GM23338 (cell line): Measurements from ENCODE around the gene SUN2. TPM values are rescaled to one million over a fixed set of nuclear protein-coding genes. Genes with fewer than 3 reads are reported as not detected.

Source experiments
- ATAC-seq: fragments of 200-7000 bp; cut with Tn5 transposase; 3 replicates; pipeline ENCODE4 v1.9.1; 2020
- DNase-seq: peaks from one replicate; pipeline ENCODE4 v3.0.0-alpha.2; 2015; ENCODE audit warnings: low spot score
- H2AFZ ChIP-seq: fragments of 200-600 bp; sonication (generic); 2 replicates; pipeline ENCODE4 v1.8.0; 2016; ENCODE audit warnings: antibody characterized with exemption, mild to moderate bottlenecking, moderate library complexity
- H3F3A ChIP-seq: fragments of 200-600 bp; sonication (generic); replicated peaks from 2 replicates; pipeline ENCODE4 v1.8.0; 2017; ENCODE audit warnings: antibody characterized with exemption, mixed run types, low read depth
- H3K27ac ChIP-seq: fragments of 200-600 bp; sonication (generic); 2 replicates; pipeline ENCODE4 v1.6.1; 2016; ENCODE audit warnings: low read depth
- H3K27me3 ChIP-seq: fragments of 200-600 bp; sonication (generic); 2 replicates; pipeline ENCODE4 v1.8.0; 2016; ENCODE audit warnings: mild to moderate bottlenecking, mixed run types, moderate library complexity; ENCODE audit not compliant: insufficient read depth
- H3K36me3 ChIP-seq: fragments of 200-600 bp; sonication (generic); 2 replicates; pipeline ENCODE4 v1.8.0; 2016; ENCODE audit warnings: mild to moderate bottlenecking; ENCODE audit not compliant: insufficient read depth
- H3K4me1 ChIP-seq: fragments of 200-600 bp; sonication (generic); 2 replicates; pipeline ENCODE4 v1.8.0; 2016; ENCODE audit warnings: mild to moderate bottlenecking, moderate library complexity; ENCODE audit not compliant: insufficient read depth
- H3K4me2 ChIP-seq: fragments of 200-600 bp; sonication (generic); 2 replicates; pipeline ENCODE4 v1.7.1; 2017; ENCODE audit warnings: mixed run types
- H3K4me3 ChIP-seq: fragments of 200-600 bp; sonication (generic); 2 replicates; pipeline ENCODE4 v1.6.1; 2016; ENCODE audit warnings: mixed run types
- H3K79me2 ChIP-seq: fragments of 200-600 bp; sonication (generic); replicated peaks from 2 replicates; pipeline ENCODE4 v1.8.0; 2017; ENCODE audit warnings: mild to moderate bottlenecking; ENCODE audit not compliant: insufficient read depth
- H3K9me2 ChIP-seq: fragments of 200-600 bp; sonication (generic); 2 replicates; pipeline ENCODE4 v1.8.0; 2017; ENCODE audit not compliant: insufficient read depth
- H4K20me1 ChIP-seq: fragments of 200-600 bp; sonication (generic); replicated peaks from 2 replicates; pipeline ENCODE4 v1.8.0; 2017; ENCODE audit warnings: mild to moderate bottlenecking; ENCODE audit not compliant: insufficient read depth
- H3K27ac Mint-ChIP-seq: 2 replicates; pipeline ENCODE4 v1.8.0; 2020; ENCODE audit warnings: inconsistent platforms, mild to moderate bottlenecking, moderate library complexity, mixed read lengths
- H3K27me3 Mint-ChIP-seq: 3 replicates; pipeline ENCODE4 v1.8.0; 2022; ENCODE audit warnings: low read depth, mild to moderate bottlenecking, moderate library complexity, mixed read lengths, inconsistent platforms; ENCODE audit not compliant: insufficient read depth, poor library complexity
- H3K36me3 Mint-ChIP-seq: 3 replicates; pipeline ENCODE4 v1.8.0; 2021; ENCODE audit warnings: low read depth, mild to moderate bottlenecking, inconsistent platforms, moderate library complexity, mixed read lengths
- H3K4me1 Mint-ChIP-seq: 3 replicates; pipeline ENCODE4 v1.8.0; 2020; ENCODE audit warnings: mild to moderate bottlenecking, inconsistent platforms, mixed read lengths
- H3K4me3 Mint-ChIP-seq: 3 replicates; pipeline ENCODE4 v1.8.0; 2021; ENCODE audit warnings: moderate library complexity, mild to moderate bottlenecking, inconsistent platforms, mixed read lengths
- H3K9me3 Mint-ChIP-seq: 3 replicates; pipeline ENCODE4 v1.8.0; 2020; ENCODE audit warnings: moderate library complexity, mild to moderate bottlenecking, inconsistent platforms, mixed read lengths
- CREB1 ChIP-seq: fragments of 250-450 bp; sonication (Bioruptor Pico); IDR thresholded peaks from 2 replicates; pipeline ENCODE4 v1.5.0; 2020; ENCODE audit warnings: low read depth, mild to moderate bottlenecking, moderate library complexity
- CTCF ChIP-seq, 2 experiments: fragments of 200-600 bp in 1 of 2; sonication (generic) in 1 of 2; conservative IDR thresholded peaks; 2 replicates each; pipeline versions ENCODE4 v1.5.1 to v1.6.1; 2016 to 2017; ENCODE audit warnings: antibody characterized with exemption in 2 of 2, low read depth in 2 of 2, mild to moderate bottlenecking in 2 of 2, moderate library complexity in 1 of 2
- EZH2 ChIP-seq: fragments of 200-600 bp; sonication (generic); IDR thresholded peaks from one replicate; pipeline ENCODE4 v1.8.0; 2017; ENCODE audit warnings: antibody characterized with exemption, mild to moderate bottlenecking, low read depth; ENCODE audit not compliant: unreplicated experiment
- EZH2phosphoT487 ChIP-seq: fragments of 200-600 bp; sonication (generic); IDR thresholded peaks from one replicate; pipeline ENCODE4 v1.8.1; 2018; ENCODE audit warnings: antibody characterized with exemption; ENCODE audit not compliant: unreplicated experiment
- JUNB ChIP-seq: IDR thresholded peaks from one replicate; pipeline ENCODE4 v1.6.1; 2016; ENCODE audit warnings: antibody characterized with exemption; ENCODE audit not compliant: unreplicated experiment
- NANOG ChIP-seq: IDR thresholded peaks from 2 replicates; pipeline ENCODE4 v1.6.1; 2016; ENCODE audit warnings: antibody characterized with exemption, borderline replicate concordance
- STAT1 ChIP-seq: IDR thresholded peaks from one replicate; pipeline ENCODE4 v1.6.1; 2016; ENCODE audit warnings: antibody characterized with exemption; ENCODE audit not compliant: unreplicated experiment
- ZNF331 ChIP-seq: fragments of 250-450 bp; sonication (Bioruptor Pico); IDR thresholded peaks from 2 replicates; pipeline ENCODE4 v1.5.0; 2020; ENCODE audit warnings: low read depth, mild to moderate bottlenecking, moderate library complexity
- ZNF462 ChIP-seq: fragments of 250-450 bp; sonication (Bioruptor Pico); IDR thresholded peaks from 2 replicates; pipeline ENCODE4 v1.5.0; 2020; ENCODE audit warnings: mild to moderate bottlenecking, moderate library complexity
- polyA plus RNA-seq: library from polyadenylated mRNA; unstranded; fragments of >200 nt; fragmentation: Nextera tagmentation; extraction: Ambion mirVana; gene quantifications from 2 replicates; pipeline ENCODE4 v1.2.1, GENCODE V29; 2016
- total RNA-seq: library from RNA; depleted of rRNA; stranded (reverse); fragments of >200 nt; shearing (Covaris generic); gene quantifications from 2 replicates; pipeline ENCODE4 v1.2.3, GENCODE V29; 2014
- TF ChIP-seq, protein P1 (sequence below): IDR thresholded peaks from 2 replicates; pipeline ENCODE4 v1.6.1; 2016; ENCODE audit warnings: antibody characterized with exemption
- TF ChIP-seq, protein P2 (sequence below): IDR thresholded peaks from one replicate; pipeline ENCODE4 v1.6.1; 2018; ENCODE audit warnings: antibody characterized with exemption; ENCODE audit not compliant: unreplicated experiment

Gene SUN2
- total and polyA plus RNA-seq, 2 experiments from 2014 or later, result 7.2 to 17.6 TPM

DNA sequence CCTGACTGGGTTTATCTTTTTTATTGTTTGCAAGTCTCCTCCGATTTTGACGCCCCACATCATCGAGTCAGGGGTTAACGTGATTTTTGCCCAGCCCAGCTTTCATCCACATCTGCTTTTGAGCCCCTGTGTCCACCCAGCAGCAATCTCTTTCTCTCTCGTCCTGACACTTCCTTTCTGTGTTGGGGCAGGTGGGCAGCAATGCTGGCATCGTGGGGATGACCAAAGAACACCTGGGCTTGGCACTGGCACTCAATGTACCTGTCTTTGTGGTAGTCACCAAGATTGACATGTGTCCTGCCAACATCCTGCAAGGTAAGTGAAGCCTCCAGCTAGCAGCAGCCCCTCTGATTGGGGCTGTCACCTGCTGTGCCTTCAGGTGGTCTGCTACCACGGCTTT, 34.2 kb downstream of the SUN2 start (continued):
- TF ChIP-seq EZH2phosphoT487 (no peak), CTCF (conservative IDR thresholded peaks at IDR 0.05; ENCODE audit: low read depth in 2 of 2) (no peak), EZH2 (no peak), CREB1 (CRISPR knock-in tag) (no peak), ZNF331 (CRISPR knock-in tag) (no peak), NANOG (no peak)
- TF ChIP-seq, protein P1, sequence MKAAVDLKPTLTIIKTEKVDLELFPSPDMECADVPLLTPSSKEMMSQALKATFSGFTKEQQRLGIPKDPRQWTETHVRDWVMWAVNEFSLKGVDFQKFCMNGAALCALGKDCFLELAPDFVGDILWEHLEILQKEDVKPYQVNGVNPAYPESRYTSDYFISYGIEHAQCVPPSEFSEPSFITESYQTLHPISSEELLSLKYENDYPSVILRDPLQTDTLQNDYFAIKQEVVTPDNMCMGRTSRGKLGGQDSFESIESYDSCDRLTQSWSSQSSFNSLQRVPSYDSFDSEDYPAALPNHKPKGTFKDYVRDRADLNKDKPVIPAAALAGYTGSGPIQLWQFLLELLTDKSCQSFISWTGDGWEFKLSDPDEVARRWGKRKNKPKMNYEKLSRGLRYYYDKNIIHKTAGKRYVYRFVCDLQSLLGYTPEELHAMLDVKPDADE, result no peak

GRCh38 chr22:38720350-38720749, 35.4 kb downstream of the SUN2 start:
- Histone ChIP-seq H3K36me3 (peaks cover 41% of the 10 kb centered on the region), H3K9me2 (no peaks in the 10 kb centered on the region), H2AFZ (no peak overlapping the region), H3F3A (no peaks in the 10 kb centered on the region), H3K27me3 (no peaks in the 10 kb centered on the region), H4K20me1 (peaks cover 14% of the 10 kb centered on the region; the same call in 1 of the 2 replicates), H3K27ac (no peak overlapping the region), H3K4me1 (no peaks in the 10 kb centered on the region), H3K79me2 (peaks cover 4% of the 10 kb centered on the region), H3K4me3 (no peak overlapping the region), H3K4me2 (no peak overlapping the region)
- H3K4me3 Mint-ChIP-seq, result no peak overlapping the region
- H3K27ac Mint-ChIP-seq, result no peak overlapping the region
- H3K9me3 Mint-ChIP-seq, result no peaks in the 10 kb centered on the region
- DNase-seq, result no peak
- peaks cover 71% of the 10 kb centered on the region for H3K36me3 Mint-ChIP-seq
- peaks cover 10% of the 10 kb centered on the region for H3K27me3 Mint-ChIP-seq
- peaks cover 7% of the 10 kb centered on the region for H3K4me1 Mint-ChIP-seq
- no peak for ATAC-seq
- TF ChIP-seq EZH2phosphoT487, result no peak
- TF ChIP-seq STAT1, result no peak
- TF ChIP-seq NANOG, result no peak
- TF ChIP-seq JUNB, result no peak
- TF ChIP-seq ZNF462 (CRISPR knock-in tag), result no peak
- TF ChIP-seq, protein P2, sequence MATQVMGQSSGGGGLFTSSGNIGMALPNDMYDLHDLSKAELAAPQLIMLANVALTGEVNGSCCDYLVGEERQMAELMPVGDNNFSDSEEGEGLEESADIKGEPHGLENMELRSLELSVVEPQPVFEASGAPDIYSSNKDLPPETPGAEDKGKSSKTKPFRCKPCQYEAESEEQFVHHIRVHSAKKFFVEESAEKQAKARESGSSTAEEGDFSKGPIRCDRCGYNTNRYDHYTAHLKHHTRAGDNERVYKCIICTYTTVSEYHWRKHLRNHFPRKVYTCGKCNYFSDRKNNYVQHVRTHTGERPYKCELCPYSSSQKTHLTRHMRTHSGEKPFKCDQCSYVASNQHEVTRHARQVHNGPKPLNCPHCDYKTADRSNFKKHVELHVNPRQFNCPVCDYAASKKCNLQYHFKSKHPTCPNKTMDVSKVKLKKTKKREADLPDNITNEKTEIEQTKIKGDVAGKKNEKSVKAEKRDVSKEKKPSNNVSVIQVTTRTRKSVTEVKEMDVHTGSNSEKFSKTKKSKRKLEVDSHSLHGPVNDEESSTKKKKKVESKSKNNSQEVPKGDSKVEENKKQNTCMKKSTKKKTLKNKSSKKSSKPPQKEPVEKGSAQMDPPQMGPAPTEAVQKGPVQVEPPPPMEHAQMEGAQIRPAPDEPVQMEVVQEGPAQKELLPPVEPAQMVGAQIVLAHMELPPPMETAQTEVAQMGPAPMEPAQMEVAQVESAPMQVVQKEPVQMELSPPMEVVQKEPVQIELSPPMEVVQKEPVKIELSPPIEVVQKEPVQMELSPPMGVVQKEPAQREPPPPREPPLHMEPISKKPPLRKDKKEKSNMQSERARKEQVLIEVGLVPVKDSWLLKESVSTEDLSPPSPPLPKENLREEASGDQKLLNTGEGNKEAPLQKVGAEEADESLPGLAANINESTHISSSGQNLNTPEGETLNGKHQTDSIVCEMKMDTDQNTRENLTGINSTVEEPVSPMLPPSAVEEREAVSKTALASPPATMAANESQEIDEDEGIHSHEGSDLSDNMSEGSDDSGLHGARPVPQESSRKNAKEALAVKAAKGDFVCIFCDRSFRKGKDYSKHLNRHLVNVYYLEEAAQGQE, result no peak
